Renal pelvis (tissue), 4 donors: ENCODE results near the gene NLN. TPM values are rescaled to one million over a fixed set of nuclear protein-coding genes. Genes with fewer than 3 reads are reported as not detected.
A peak's percentile ranks its signal among the peaks of the same experiment; 100 is the strongest.
"Not testable (repeated sequence)": the region's sequence is repeated elsewhere in the genome, so short reads cannot be mapped to it uniquely, and the experiment has no call there.

ENCODE experiments used
- DNase-seq: peaks from one replicate; pipeline ENCODE4 v3.0.0-alpha.2; 2013
- polyA plus RNA-seq, 3 donors: library from polyadenylated mRNA; unstranded; fragments of 120-200 nt; gene quantifications; one replicate each; pipeline ENCODE4 v1.2.1, GENCODE V29; 2013; ENCODE audit not compliant: insufficient read length in 3 of 3

The NLN gene
- polyA plus RNA-seq, 3 donors: 33.9 to 37.0 (median 35.4) TPM

DNA sequence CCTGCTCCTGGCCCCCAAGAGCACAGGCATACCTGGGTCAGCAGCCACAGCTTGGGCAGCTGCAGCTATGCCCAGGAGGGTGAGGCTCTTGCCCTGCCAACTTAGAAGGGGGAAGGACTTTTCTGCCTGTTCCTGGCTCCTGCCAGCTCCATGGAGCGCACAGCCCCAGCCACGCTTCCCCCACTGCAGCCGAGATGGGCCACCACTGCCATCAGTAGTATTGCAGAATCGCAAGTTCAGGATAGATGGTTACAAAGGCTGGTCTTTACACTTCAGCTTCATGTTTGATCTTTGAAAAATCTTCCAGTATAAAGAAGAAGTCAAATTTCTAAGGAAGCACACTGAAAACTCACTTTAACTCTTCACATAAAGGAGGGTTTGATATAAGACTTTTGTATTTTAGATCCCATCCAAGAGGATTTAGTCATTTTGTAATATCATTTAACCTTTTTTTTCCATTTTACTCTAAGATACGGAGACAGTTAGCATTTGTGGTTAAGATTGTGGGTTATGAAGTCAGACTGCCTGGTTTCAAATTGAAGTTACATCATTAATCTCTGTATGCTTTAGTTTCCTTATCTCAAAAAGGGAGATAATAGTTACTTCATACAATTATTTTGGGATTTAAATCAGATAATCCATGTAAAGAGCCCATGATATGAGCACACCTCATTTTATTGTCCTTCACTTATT lies 81.8 kb downstream of the NLN start:
- no peak for DNase-seq

DNA sequence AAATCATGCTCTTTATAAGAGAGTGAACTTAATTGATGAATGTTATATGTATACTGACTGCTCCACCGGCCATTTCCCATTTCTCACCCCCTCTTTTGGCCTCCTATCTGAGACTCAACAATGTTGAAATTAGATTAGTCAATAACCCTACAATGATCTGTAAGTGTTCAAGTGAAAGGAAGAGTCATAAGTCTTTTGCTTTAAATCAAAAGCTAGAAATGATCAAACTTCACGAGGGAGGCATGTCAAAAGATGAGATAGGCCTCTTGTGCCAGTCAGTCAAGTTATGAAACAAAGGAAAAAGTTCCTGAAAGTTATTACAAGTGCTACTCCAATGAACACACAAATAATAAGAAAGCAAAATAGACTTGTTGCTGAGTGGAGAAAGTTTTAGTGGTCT lies 83.1 kb downstream of the NLN start:
- DNase-seq: no peak

DNA sequence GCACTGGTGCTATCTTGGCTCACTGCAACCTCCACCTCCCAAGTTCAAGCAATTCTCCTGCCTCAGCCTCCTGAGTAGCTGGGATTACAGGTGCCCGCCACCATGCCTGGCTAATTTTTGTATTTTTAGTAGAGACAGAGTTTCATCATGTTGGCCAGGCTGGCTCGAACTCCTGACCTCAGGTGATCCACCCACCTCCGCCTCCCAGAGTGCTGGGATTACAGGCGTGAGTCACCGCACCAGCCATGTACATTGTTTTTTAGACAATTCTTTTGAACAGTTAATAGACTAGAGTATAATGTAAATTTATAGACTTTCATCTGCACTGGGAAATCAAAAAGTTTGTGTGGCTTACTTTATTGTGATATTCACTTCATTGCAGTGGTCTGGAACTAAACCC lies 85.5 kb downstream of the NLN start:
- DNase-seq: not testable (repeated sequence)

DNA sequence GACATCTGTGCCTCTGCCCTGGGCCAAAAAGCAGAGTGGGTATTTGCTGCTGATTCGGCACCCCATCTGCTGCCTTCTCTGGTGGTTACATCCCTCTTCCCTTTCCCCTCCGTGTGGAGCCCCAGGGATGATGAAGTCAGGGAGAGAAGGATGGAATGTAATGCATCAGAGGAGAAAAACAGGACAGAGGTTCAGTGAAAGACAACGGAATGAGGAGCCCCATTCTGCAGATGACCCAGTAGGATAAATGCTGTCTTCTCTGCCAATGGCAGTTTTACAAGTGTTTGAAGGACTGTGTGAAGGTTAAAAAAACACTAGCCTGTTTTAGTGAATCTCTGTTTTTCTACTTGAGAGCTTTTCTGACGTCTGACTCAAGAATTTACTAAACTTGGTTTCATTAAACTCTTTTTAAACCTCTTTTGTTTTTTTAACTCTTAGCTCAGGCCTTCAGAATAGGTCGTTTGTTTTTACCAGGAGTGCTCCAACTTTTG lies 86.3 kb downstream of the NLN start:
- no peak for DNase-seq

DNA sequence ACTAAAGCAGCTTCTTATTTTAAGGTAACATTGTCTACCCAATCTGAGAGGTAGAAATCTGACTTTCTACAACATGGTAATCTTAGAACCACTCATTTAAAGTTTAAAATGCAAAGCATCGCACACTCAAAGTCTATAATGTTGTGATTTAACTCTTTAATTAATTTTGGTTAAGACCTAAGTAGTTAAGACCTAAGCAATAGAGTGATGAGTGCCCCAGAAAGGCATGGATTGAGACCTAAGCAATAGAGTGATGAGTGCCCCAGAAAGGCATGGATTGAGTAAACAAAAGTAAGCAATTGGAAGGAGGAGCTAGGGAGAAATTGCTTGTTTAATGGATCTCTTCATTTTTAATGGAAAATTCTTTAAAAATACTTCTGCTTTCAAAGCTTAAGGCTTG lies 86.8 kb downstream of the NLN start:
- DNase-seq: no peak

DNA sequence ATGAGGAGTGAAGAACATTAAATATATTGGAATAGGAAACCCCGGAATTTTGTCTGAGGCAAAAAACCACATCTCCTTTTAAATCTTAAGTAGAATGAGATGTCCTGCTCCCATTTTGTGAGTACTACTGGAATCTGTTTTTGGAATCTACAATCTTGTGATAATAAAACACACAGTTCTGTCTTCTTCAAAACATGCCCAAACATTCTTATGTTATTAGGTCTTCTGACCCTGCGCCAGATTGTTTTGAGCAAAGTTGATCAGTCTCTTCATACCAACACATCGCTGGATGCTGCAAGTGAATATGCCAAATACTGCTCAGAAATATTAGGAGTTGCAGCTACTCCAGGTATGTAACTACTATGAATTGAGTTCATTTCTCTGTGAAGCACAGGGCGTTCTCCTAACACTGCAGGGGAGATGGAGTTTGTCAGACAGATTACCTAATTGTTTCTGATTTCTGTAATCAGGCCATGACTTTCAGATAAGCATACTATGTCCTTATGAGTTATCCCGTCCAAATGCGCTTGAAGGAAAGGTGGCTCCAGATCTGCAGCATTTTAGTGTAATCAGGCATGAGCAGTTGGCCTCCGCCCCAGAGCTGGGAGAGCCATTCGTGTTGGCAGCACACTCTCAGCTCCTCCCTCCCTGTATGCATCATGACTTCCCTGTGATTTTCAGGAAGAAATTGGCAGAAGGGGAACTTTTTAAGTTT lies 88.0 kb downstream of the NLN start:
- DNase-seq: no peak

DNA sequence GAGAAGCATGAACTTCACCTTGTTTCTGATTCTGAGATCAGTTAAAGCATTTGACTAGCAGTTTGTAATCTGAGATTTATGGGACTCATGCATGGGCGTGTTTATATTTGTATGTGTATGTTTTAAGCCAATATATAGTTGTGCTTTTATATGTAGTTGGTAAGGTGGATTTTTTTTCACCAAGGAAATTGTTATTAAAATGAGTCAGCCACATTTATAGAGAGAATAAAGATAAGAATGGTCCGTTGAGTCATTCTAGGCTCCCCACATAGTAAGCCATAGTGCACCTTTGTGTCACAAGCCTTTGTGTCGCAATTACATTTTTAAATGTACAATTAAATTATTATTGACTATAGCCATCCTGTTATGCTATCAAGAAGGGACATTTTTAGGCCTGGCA lies 89.0 kb downstream of the NLN start:
- DNase-seq: no peak

DNA sequence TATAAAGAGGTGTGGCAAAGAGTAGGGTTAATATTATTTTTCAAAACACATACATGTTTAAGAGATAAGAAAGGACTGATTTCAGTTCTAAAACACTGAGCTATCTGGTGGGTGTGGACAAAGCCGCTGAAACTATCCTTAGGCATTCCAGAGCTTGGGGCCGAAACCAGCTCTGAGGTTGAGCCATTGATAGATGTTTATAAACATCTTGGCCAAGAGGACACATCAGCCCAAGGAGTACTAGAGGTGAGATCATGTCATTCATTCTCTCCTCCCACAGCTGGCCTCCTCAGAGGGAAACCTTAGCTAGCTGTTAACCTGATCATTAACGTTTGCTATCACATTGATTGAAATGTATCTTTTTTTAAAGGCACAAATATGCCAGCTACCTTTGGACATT lies 89.9 kb downstream of the NLN start:
- no peak for DNase-seq

DNA sequence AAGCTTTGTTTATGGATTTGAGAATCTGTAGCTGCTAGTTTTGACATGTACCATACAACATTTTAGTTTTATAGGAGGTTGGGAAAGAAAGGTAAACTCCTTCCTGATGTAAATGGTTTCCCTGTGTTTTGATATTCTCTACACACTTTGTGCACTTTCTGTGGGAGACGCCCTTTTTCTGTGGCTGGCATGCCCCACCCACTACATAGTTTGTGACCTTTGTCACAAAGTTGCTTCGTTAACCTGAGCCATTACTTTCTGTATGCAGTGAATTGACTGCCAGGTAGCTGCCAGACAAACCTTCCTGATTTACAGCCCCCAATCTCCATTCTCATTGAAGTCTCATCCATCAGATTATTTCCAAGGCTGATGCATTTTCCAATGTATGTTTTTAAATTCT lies 90.6 kb downstream of the NLN start:
- DNase-seq: no peak

DNA sequence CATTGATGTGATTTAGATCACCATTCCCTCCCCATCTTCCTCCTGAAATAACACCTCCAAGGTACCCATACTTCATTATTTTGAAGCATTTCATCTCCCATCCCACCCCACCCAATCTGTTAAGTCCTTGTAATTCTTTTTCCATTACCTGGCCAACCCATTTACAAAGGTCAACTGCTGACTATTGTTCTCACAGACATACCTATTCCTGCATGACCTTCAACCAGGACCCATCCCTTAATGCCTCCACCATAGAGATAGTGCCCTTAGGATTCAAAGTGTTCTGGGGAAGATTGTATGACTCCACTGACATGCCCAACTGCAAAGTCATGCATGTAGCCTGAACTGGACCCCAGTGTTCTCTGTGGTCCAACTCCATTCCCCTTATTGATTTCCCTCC lies 91.2 kb downstream of the NLN start:
- DNase-seq: no peak

DNA sequence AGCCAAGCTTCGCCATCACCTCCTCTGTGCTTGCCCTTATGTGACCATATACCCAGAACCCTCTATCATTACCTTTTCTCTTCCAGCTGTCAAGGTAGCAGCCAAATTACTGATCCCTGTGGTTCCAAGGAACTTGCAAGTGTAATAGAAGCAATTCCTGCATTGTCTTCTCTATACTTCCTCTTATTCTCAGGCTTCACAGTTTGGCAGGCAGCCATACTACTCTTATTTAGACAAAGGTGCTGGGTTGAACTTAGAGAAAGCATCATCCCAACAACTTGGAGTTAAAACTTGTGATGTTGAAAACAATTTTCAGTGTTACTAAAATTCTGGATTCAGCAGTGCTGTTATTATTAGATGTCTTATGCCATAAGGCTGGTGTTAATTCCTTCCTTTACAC lies 93.2 kb downstream of the NLN start:
- DNase-seq: no peak

DNA sequence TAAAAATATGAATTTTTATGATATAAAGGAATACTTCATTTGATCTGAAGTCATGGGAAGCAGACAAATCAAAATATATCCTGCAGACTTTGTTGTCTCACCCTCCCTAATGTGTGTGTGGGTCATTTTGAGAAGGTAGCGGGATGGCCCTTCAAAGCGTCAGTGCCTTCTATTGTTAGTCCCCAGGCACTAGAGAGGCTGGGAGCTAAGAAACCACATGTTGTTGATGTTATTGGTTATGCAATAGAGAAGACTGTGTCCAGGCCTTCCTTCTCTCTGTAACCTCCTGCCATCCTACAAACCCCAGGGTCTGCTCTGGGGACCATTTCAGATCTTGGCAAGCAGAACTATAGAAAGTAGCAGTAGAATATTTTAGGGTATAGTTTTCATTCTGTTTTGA lies 94.7 kb downstream of the NLN start:
- no peak for DNase-seq

DNA sequence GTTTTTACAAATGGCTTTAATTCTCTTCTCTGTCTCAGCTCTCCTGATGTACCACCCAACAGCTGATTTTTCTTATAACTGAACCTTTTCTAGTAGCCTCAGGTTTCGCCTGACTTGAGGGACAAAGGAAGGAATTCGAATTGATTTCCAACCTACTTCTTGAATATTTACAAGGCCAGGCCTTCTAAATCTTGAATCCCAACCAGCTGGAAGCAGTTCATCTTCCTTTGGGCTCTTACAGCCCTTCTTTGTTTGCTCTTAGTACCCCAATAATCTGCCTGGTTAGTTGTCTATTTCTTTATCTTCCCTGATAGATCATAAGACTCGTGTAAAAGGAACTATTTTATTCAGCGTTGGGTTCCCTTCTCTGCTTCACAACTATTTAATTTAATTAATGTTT lies 95.9 kb downstream of the NLN start:
- no peak for DNase-seq

DNA sequence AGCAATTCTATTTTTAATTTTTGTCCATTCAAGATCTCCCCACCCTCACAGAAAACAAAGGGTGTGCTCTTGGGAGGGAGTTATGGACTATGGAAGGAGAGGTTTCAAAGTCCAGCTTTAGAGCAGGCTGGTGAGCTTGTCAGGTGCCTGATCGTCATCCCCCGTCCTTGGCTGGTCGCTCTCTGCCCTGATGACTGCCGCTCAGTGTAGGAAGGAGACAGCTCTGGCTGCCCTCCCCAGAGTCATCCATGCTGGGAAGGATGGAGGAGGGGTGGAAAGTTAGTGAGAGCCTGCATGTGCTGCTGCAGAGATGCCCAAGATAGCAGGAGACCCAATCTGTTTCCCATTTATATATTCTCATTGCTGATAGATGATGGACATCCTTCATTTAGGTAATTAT lies 96.6 kb downstream of the NLN start:
- DNase-seq: no peak

DNA sequence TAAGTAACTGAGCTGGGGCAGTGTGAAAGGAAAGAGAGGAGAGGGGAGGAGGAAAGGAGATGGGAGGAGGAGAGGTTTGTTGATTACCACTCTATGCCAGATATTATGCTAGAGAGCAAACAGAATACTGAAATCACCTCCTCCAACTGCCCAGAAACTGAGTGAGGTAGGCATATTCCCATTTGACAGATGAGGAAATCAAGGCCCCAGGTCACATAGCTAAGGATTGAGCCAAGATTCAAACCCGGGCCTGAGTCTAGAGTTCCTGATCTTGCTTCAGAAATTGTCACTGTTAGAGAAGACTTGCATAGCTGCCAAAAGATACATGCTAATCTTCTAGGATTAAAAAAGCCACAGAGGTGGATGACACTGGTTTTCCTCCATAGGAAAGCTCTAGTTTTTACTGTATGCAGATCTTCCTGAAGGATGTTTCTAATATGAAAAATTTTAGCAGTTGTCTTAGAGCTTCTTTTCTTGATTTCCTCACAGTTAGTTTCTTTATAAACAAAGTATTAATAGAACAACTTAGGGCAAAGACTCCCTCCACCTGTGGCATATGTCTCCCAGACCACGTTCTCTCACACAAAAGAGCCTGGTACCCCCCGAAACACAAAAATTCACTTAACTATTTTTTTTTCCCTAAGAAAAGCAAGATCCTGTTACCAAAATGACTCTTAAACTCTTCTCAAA lies 97.4 kb downstream of the NLN start:
- no peak for DNase-seq

DNA sequence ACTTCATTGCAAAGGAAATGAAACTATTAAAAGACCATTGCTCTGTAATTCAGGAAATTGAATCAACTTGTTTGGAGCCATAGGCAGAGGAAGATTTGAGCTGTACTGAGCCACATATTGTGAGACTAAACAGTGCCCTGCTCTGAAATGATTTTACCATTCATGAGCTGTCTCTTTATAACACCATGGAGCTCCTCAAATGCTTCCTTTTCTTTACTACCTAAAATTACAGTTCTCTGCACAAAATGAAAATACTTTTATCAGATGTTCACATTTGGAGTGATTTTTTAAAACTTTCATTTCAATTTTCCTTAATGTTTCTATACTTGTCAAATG lies 97.9 kb downstream of the NLN start:
- DNase-seq: no peak

DNA sequence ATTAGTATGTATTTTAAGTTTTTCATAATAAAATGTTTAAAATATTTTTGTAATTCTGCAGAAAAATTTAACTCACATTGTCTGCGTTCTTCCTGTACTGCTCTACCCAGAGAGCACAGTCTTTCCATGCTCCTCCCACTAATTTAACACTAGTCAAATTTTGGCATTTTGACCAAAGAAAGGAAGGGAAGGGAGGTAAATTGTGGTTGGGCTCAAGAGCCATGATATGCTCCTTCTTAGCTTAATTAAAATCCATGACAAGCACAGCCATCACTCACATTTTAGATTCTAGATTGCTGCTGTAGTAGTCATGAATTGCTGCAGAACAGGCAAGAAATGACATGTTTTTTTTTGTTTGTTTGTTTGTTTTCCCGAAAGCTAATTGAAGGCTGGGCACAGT lies 98.4 kb downstream of the NLN start:
- DNase-seq: no peak

DNA sequence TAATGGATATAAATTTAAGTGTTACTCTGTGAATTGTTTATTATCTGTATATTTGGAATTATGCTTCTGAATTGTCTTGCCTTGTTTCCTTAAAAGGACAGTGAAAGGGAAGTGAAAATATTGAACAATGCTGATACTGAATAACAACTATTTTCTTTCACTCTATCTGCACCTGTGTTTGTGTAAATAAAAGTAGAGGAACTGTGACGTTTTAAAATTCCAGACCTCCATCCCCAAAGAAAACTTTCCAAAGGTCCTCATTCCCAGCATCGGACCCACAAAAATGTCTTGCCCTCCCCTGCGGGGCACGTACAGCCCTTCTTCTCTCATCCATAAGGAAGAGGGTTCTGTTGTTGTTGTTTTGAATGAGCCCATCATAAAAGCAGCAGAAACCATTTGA lies 100.0 kb downstream of the NLN start:
- DNase-seq: no peak

DNA sequence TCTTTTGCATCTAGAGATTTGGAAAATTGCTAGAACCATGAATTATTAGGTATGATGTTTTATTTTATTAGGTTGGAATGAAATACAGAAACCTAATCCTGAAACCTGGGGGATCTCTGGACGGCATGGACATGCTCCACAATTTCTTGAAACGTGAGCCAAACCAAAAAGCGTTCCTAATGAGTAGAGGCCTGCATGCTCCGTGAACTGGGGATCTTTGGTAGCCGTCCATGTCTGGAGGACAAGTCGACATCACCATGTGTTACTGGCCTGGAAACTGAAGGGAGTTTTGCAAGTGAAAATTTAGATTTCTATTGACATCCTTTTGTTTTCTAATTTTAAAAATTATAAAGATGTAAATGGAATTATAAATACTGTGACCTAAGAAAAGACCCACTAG lies 100.7 kb downstream of the NLN start:
- peak; percentile 19 for DNase-seq

DNA sequence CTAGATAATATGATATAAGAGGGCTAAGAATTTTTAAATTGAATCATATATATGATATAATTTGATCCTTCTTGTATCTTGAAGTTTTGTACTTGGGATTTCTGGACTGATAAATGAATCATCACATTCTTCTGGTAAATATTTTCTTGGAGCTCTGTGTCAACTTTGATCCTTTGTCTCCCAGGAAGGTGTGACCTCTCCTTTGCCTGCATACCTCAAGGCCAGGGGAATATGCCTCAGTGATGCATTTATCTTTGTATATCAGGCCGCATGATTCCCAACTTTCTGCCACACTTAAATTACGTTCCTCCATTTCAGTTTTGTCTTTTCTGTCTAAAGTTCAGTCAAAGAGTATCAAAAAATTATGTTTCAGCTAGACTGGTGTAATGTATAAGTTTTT lies 101.2 kb downstream of the NLN start:
- no peak for DNase-seq

DNA sequence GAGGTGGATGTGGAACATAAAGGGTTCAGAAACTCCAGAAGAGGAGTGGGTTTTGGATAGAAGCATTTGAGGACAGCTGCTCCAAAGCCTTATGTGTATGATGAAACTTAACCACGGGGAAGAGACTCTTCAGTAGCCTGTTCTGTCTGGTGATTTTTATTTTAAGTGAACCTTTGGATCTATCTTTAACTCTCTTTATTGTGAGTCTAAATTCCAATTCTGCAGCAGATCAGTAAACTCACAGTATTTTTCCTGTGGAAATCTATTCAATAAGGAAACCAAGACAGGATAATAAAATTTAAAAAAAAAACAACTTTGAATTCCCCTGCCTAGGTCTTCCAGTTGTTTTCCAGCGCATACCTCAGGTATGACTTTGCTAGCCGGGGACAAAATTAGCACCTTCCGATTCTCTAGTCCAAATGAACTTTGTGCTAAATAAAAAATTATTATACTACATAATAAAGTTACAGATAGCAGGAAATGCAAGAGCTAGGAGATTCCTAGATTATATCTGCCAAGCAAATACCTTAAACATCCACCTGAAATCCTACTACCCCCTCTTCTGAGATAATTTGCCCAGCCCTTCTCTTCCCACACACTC lies 101.9 kb downstream of the NLN start:
- no peak for DNase-seq

DNA sequence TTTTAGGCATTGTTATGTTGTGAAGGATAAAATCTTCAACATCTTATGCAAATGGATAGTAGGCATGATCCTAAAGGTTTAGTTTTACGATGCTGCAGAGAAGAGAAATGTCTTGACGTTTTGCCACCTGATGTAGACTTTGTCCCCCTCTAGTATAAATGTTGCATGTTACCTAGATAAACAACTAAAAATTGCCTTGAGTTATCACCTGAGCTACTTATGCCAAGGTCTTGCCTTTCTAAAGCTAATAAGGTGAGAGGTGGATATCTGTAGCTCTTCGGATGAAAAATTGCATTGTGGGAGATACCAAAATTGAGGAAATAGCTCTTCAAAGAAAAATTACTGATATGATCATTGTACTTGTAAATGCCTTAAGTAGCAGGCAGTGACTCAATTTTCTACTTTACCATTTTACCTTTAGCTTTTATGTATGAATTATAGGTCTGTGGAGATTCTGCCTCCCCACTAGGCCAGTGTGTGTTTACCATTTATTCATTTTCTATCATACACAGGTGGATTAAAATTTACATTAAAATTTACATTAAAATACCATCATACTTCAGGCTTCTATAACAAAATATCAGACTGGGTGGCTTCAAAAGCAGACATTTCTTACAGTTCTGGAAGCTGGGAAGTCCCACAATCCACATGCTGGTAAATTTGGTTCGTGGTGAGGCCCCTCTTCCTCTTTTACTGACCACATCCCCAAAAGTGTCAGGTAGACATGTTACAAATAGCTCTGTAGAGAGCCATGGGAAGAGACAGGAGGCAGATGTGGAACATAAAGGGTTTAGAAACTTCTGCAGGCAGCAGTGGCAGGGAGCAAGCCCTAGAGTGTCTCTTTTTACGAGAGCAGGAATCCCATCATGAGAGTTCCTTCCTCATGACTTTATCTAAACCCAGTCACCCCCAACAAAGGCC lies 103.7 kb downstream of the NLN start:
- DNase-seq: no peak
